ENCODE data around the gene TSPAN10.

Gene TSPAN10

DNA sequence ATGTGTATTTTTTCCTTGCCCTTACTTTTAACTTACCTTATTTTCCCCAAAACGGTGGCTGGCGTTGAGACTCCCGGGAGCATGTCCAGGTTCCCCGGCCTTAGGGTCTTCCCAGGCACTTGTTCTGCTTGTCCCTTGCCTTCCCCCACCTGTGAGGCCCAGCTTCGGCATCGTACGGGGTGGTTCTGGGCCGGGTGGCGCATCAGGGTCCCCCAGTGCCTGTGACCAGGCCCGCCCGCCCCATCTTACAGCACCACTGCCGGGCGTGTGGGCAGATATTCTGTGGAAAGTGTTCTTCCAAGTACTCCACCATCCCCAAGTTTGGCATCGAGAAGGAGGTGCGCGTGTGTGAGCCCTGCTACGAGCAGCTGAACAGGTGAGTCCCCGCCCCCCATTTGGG is 54.2 kb downstream of the TSPAN10 start:
- no peak for DNase-seq (ENCODE audit: low spot score)
- in situ Hi-C loops (cut with MboI; ENCODE audit: low sequenced_read_pairs, unreplicated experiment), result no loop called here
- TF ChIP-seq, protein P1, sequence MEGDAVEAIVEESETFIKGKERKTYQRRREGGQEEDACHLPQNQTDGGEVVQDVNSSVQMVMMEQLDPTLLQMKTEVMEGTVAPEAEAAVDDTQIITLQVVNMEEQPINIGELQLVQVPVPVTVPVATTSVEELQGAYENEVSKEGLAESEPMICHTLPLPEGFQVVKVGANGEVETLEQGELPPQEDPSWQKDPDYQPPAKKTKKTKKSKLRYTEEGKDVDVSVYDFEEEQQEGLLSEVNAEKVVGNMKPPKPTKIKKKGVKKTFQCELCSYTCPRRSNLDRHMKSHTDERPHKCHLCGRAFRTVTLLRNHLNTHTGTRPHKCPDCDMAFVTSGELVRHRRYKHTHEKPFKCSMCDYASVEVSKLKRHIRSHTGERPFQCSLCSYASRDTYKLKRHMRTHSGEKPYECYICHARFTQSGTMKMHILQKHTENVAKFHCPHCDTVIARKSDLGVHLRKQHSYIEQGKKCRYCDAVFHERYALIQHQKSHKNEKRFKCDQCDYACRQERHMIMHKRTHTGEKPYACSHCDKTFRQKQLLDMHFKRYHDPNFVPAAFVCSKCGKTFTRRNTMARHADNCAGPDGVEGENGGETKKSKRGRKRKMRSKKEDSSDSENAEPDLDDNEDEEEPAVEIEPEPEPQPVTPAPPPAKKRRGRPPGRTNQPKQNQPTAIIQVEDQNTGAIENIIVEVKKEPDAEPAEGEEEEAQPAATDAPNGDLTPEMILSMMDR (IDR thresholded peaks at IDR 0.05; ENCODE audit: borderline replicate concordance, control extremely low read depth, extremely low read depth, insufficient read depth, missing control alignments), result no peak

- in situ Hi-C loops (cut with MboI; ENCODE audit: low sequenced_read_pairs, unreplicated experiment), result no loop called here
Observed at GRCh38 chr17:81691608-81692007, 54.6 kb downstream of the TSPAN10 start.

DNA sequence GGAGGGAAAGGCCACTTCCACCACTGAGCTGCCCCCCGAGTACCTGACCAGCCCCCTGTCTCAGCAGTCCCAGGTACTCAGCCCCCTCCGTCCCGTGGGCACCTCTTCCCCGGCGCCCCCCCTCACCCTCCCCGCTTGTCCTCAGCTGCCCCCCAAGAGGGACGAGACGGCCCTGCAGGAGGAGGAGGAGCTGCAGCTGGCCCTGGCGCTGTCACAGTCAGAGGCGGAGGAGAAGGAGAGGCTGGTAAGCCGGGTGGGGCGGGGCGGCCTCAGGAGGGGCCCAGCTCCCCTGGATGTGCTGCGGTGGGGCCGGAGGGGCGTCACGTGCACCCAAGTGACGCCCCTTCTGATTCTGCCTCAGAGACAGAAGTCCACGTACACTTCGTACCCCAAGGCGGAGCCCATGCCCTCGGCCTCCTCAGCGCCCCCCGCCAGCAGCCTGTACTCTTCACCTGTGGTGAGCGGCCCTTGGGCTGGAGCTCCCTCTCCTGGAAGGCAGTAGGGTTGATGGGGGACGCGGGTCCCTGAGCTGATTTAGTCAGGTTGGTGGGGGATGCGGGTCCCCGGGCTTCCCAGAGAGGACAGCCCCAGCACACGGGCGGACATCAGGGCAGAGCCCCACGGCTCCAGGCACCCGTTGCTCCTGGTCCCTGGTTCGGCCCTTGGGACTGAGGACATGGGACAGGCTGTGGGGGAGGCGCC is 56.7 kb downstream of the TSPAN10 start:
- TF ChIP-seq, protein P1 (IDR thresholded peaks at IDR 0.05; ENCODE audit: borderline replicate concordance, control extremely low read depth, extremely low read depth, insufficient read depth, missing control alignments), result no peak
- DNase-seq (ENCODE audit: low spot score), result no peak
- in situ Hi-C loops (cut with MboI; ENCODE audit: low sequenced_read_pairs, unreplicated experiment), result no loop called here

More at GRCh38 chr17:81691608-81692007, 54.6 kb downstream of the TSPAN10 start:
- no peak for DNase-seq (ENCODE audit: low spot score)
- TF ChIP-seq, protein P1 (IDR thresholded peaks at IDR 0.05; ENCODE audit: borderline replicate concordance, control extremely low read depth, extremely low read depth, insufficient read depth, missing control alignments), result no peak

DNA sequence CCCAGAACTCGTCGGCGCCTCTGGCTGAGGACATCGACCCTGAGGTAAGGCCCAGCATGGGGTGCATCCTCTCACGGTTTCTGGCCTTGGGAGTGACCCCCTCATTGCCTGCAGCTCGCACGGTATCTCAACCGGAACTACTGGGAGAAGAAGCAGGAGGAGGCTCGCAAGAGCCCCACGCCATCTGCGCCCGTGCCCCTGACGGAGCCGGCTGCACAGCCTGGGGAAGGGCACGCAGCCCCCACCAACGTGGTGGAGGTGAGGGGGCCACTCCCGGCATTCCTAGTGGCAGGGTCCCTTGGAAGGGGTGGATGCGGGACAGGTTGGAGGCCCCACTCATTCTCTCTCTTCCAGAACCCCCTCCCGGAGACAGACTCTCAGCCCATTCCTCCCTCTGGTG is 57.8 kb downstream of the TSPAN10 start:
- no peak for DNase-seq (ENCODE audit: low spot score)
- in situ Hi-C loops (cut with MboI; ENCODE audit: low sequenced_read_pairs, unreplicated experiment), result no loop called here
- TF ChIP-seq, protein P1 (IDR thresholded peaks at IDR 0.05; ENCODE audit: borderline replicate concordance, control extremely low read depth, extremely low read depth, insufficient read depth, missing control alignments), result no peak

- in situ Hi-C loops (cut with MboI; ENCODE audit: low sequenced_read_pairs, unreplicated experiment), result no loop called here
- no peak for DNase-seq (ENCODE audit: low spot score)
- TF ChIP-seq, protein P1 (IDR thresholded peaks at IDR 0.05; ENCODE audit: borderline replicate concordance, control extremely low read depth, extremely low read depth, insufficient read depth, missing control alignments), result no peak
Observed at GRCh38 chr17:81695211-81695610, 58.2 kb downstream of the TSPAN10 start.

DNA sequence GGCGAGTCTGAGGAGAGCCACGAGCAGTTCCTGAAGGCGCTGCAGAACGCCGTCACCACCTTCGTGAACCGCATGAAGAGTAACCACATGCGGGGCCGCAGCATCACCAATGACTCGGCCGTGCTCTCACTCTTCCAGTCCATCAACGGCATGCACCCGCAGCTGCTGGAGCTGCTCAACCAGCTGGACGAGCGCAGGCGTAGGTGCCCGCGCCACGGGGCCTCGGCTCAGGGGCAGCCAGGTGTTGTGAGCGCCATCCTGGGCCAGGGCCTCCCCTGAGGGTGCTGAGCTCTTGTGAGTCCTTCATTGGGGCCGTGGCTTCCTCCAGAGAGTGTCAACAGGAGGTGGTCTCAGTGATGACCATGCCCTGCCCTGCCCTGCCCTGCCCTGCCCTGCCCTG is 58.8 kb downstream of the TSPAN10 start:
- TF ChIP-seq, protein P1 (IDR thresholded peaks at IDR 0.05; ENCODE audit: borderline replicate concordance, control extremely low read depth, extremely low read depth, insufficient read depth, missing control alignments), result no peak
- no peak for DNase-seq (ENCODE audit: low spot score)
- in situ Hi-C loops (cut with MboI; ENCODE audit: low sequenced_read_pairs, unreplicated experiment), result no loop called here

All from GM13976 (cell line).